GM12875 (cell line): ENCODE measurements around the gene SMIM38.

Experiments
- H3K4me3 ChIP-seq: one replicate; pipeline ENCODE4 v1.5.1; 2011; ENCODE audit warnings: low read depth, low read length, control low read depth
- CTCF ChIP-seq: IDR thresholded peaks from 2 replicates; pipeline ENCODE4 v1.5.1; 2011; ENCODE audit warnings: low read depth, mild to moderate bottlenecking, control low read depth, inconsistent platforms, low read length, moderate library complexity, borderline replicate concordance; ENCODE audit not compliant: insufficient read depth

SMIM38 gene

GRCh38 chr11:69186316-69187260 lies 30.9 kb downstream of the SMIM38 start:
- TF ChIP-seq CTCF, result no peak
- no peak overlapping the region for H3K4me3 ChIP-seq

GRCh38 chr11:69187540-69188065 lies 31.9 kb downstream of the SMIM38 start:
- TF ChIP-seq CTCF, result no peak
- no peak overlapping the region for H3K4me3 ChIP-seq

DNA sequence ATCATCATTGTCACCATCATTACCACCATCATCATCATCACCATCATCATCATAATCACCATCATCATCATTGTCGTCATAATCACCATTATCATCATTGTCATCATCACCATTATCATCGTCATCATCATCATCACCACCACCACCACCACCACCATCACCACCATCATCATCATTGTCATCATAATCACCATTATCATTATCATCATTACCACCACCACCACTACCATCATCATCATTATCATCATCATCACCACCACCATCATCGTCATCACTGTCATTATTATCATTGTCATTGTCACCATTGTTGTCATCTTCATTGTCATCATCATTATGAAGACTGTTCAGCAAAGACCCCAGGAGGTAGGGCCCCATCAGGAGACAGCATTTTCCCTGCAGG lies 33.3 kb downstream of the SMIM38 start:
- no peak overlapping the region for H3K4me3 ChIP-seq
- TF ChIP-seq CTCF, result no peak

- TF ChIP-seq CTCF, result no peak
- H3K4me3 ChIP-seq, result no peak overlapping the region
Observed at GRCh38 chr11:69190796-69191536, 35.2 kb downstream of the SMIM38 start.

DNA sequence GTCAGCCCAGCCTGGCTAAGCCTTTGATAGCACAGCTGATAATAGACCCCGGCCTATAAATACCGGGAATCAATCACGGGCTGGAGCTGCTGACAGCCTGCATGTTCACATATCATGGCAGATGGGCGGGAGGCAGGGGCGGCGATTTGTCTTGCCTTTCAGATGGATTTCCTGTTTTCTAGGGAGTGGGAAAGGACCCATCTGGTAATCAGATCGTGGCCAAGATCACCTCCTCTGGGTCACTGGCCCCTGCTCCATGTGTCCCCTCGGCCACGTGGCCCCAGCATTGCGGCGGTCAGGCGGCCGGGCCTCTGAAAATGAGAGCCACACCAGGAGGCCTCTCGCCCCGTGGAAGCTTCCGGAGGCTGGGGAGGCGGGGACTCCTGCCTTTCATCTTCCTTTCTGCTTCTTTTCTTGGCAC lies 36.6 kb downstream of the SMIM38 start:
- TF ChIP-seq CTCF, result no peak
- no peak overlapping the region for H3K4me3 ChIP-seq

GRCh38 chr11:69193151-69193550 lies 37.4 kb downstream of the SMIM38 start:
- H3K4me3 ChIP-seq, result no peak overlapping the region
- no peak for TF ChIP-seq CTCF

- H3K4me3 ChIP-seq, result no peak overlapping the region
- no peak for TF ChIP-seq CTCF
Observed at GRCh38 chr11:69193629-69194028, 37.9 kb downstream of the SMIM38 start.
